GM12878 (cell line): ENCODE measurements around the gene NFATC3. TPM values are rescaled to one million over a fixed set of nuclear protein-coding genes. Genes with fewer than 3 reads are reported as not detected.

Experiments used
- ATAC-seq: fragments of 200-7000 bp; cut with Tn5 transposase; 3 replicates; pipeline ENCODE4 v1.9.1; 2020; ENCODE audit warnings: mild to moderate bottlenecking, moderate library complexity
- BruUV-seq: library from RNA; stranded (reverse); fragments of 400-500 nt; replicated peaks from 2 replicates; lab custom pipeline; 2021; lab: Mats Ljungman, UMichigan
- CTCF ChIA-PET: fragments of 300-600 bp; sonication (Branson Sonifier 250); formaldehyde crosslinking; extraction: SDS; loops from one replicate; lab custom pipeline; 2021; ENCODE audit warnings: inconsistent platforms; lab: Yijun Ruan, JAX
- POLR2A ChIA-PET: fragments of 350-600 bp; formaldehyde crosslinking; extraction: SDS; loops from one replicate; lab custom pipeline; 2021; ENCODE audit warnings: inconsistent platforms; lab: Charles Lee
- RAD21 ChIA-PET: fragments of 300-600 bp; sonication (Branson Sonifier 250); formaldehyde crosslinking; loops from one replicate; lab custom pipeline; 2023; ENCODE audit warnings: antibody characterized with exemption; ENCODE audit not compliant: unreplicated experiment; lab: Charles Lee
- SMC1A ChIA-PET: fragments of 300-600 bp; sonication (Branson Sonifier 250); formaldehyde crosslinking; loops from one replicate; lab custom pipeline; 2023; ENCODE audit not compliant: unreplicated experiment, uncharacterized antibody; lab: Charles Lee
- DNase-seq: peaks from one replicate; pipeline ENCODE4 v3.0.0-alpha.2; 2011; ENCODE audit warnings: low read depth, low spot score
- FAIRE-seq: peaks from 3 replicates; lab custom pipeline; 2011; peaks lifted over from hg19 to GRCh38; lab: Jason Lieb, UNC
- H2AFZ ChIP-seq: 2 replicates; pipeline ENCODE4 v1.6.0; 2011; ENCODE audit warnings: low read depth, low read length, control low read depth; ENCODE audit not compliant: control insufficient read depth
- H3K27ac ChIP-seq: 2 replicates; pipeline ENCODE4 v1.5.1; 2011; ENCODE audit warnings: control low read depth; ENCODE audit not compliant: control insufficient read depth, insufficient read depth
- H3K27me3 ChIP-seq, 2 experiments: replicated peaks in 1 of 2; 2 replicates each; pipeline versions ENCODE4 v1.6.0 to v1.6.1; 2011; ENCODE audit warnings: low read length in 1 of 2; ENCODE audit not compliant: control insufficient read depth in 2 of 2, insufficient read depth in 2 of 2
- H3K36me3 ChIP-seq, 2 experiments: 2 replicates each; pipeline ENCODE4 v1.5.1; 2011; ENCODE audit warnings: low read length in 1 of 2; ENCODE audit not compliant: control insufficient read depth in 2 of 2, insufficient read depth in 2 of 2
- H3K4me1 ChIP-seq: 2 replicates; pipeline ENCODE4 v1.6.1; 2011; ENCODE audit warnings: mild to moderate bottlenecking, low read length, moderate library complexity, mixed read lengths; ENCODE audit not compliant: control insufficient read depth, insufficient read depth
- H3K4me2 ChIP-seq: 2 replicates; pipeline ENCODE4 v1.6.0; 2011; ENCODE audit warnings: control low read depth; ENCODE audit not compliant: control insufficient read depth, insufficient read depth
- H3K4me3 ChIP-seq: fragments of 200-600 bp; sonication (generic); 2 replicates; pipeline ENCODE4 v1.5.1; 2016
- H3K79me2 ChIP-seq: 2 replicates; pipeline ENCODE4 v1.6.0; 2011; ENCODE audit warnings: low read length; ENCODE audit not compliant: control insufficient read depth, insufficient read depth
- H3K9ac ChIP-seq: 2 replicates; pipeline ENCODE4 v1.8.0; 2011; ENCODE audit warnings: low read length, control low read depth, mixed read lengths; ENCODE audit not compliant: control insufficient read depth, insufficient read depth
- H3K9me3 ChIP-seq: replicated peaks from 3 replicates; pipeline ENCODE4 v1.5.1; 2011; ENCODE audit warnings: mild to moderate bottlenecking, low read length; ENCODE audit not compliant: control insufficient read depth, insufficient read depth
- H4K20me1 ChIP-seq: 2 replicates; pipeline ENCODE4 v1.6.0; 2011; ENCODE audit not compliant: control insufficient read depth, insufficient read depth
- CBFB ChIP-seq: IDR thresholded peaks from 2 replicates; pipeline ENCODE4 v1.6.1; 2016; ENCODE audit warnings: antibody characterized with exemption, low read depth
- EGR1 ChIP-seq, 2 experiments: IDR thresholded peaks; 1 replicate in 1 of 2; 2 replicates in 1 of 2; pipeline ENCODE4 v1.6.1; 2011 to 2012; ENCODE audit warnings: low read depth in 2 of 2, low read length in 2 of 2, borderline replicate concordance in 1 of 2, mild to moderate bottlenecking in 1 of 2, moderate library complexity in 1 of 2
- ETV6 ChIP-seq, 2 experiments: fragments of 450-650 bp in 1 of 2; IDR thresholded peaks in 1 of 2; conservative IDR thresholded peaks in 1 of 2; 2 replicates each; pipeline ENCODE4 v1.6.1; 2014; ENCODE audit warnings: antibody characterized with exemption in 1 of 2, borderline replicate concordance in 1 of 2, low read depth in 1 of 2, mild to moderate bottlenecking in 1 of 2, moderate library complexity in 1 of 2
- JUNB ChIP-seq: IDR thresholded peaks from 2 replicates; pipeline ENCODE4 v1.6.1; 2016; ENCODE audit warnings: antibody characterized with exemption, mild to moderate bottlenecking
- MYC ChIP-seq: IDR thresholded peaks from 2 replicates; pipeline ENCODE4 v1.6.1; 2011; ENCODE audit warnings: mild to moderate bottlenecking, low read length, moderate library complexity, inconsistent platforms; ENCODE audit not compliant: insufficient read depth, insufficient replicate concordance, insufficient read length, severe bottlenecking
- NR2F1 ChIP-seq: fragments of 450-650 bp; conservative IDR thresholded peaks from 2 replicates; pipeline ENCODE4 v1.6.1; 2017; ENCODE audit warnings: mild to moderate bottlenecking
- POLR2AphosphoS5 ChIP-seq: IDR thresholded peaks from 2 replicates; pipeline ENCODE4 v1.6.1; 2011; ENCODE audit warnings: mild to moderate bottlenecking, low read length, inconsistent platforms
- RUNX3 ChIP-seq: IDR thresholded peaks from 2 replicates; pipeline ENCODE4 v1.6.1; 2012; ENCODE audit warnings: low read length, inconsistent platforms
- ZNF207 ChIP-seq: fragments of 450-650 bp; IDR thresholded peaks from 2 replicates; pipeline ENCODE4 v1.6.1; 2014; ENCODE audit warnings: antibody characterized with exemption, mild to moderate bottlenecking, borderline replicate concordance
- WGBS: methylation state at CpG from one replicate; pipeline ENCODE4 v1.1.6; 2016; ENCODE audit warnings: low lambda C conversion rate; ENCODE audit not compliant: insufficient replicate concordance, insufficient coverage; ENCODE audit errors: missing lambda C conversion rate; 5-methylcytosine and 5-hydroxymethylcytosine counted together
- in situ Hi-C: fragments of 300-500 bp; cut with MboI; formaldehyde crosslinking; loops from 9 replicates; pipeline ENCODE4 v1.14.3; 2018; ENCODE audit warnings: mixed read lengths
- intact Hi-C: fragments of 100-400 bp; cut with micrococcal nuclease; formaldehyde crosslinking; loops from one replicate; pipeline ENCODE4 v1.14.2; 2022; ENCODE audit not compliant: unreplicated experiment
- polyA plus RNA-seq, 11 experiments: library from polyadenylated mRNA; depleted of rRNA in 4 of 11; unstranded in 6 of 11; stranded (reverse) in 5 of 11; fragments of >200 nt; fragmentation: Nextera tagmentation in 4 of 11; fragmentation: Illumina TruSeq in 1 of 11; extraction: Ambion mirVana in 4 of 11; extraction: Trizol in 1 of 11; gene quantifications; 1 replicate in 1 of 11; 2 replicates in 10 of 11; pipeline versions ENCODE4 v1.2.1 to v1.2.3, GENCODE V29; 2011 to 2016; ENCODE audit warnings: inconsistent platforms in 2 of 11, missing spikeins in 2 of 11, low read depth in 1 of 11
- total RNA-seq, 4 experiments: library from RNA; depleted of rRNA in 3 of 4; stranded (reverse); fragments of >200 nt in 3 of 4; fragmentation: Illumina TruSeq in 1 of 4; extraction: Trizol in 1 of 4; gene quantifications; 2 replicates each; pipeline versions ENCODE4 v1.2.1 to v1.2.3, GENCODE V29; 2013 to 2021
- TF ChIP-seq, protein P1 (sequence below): fragments of 450-650 bp; IDR thresholded peaks from 2 replicates; pipeline ENCODE4 v1.6.1; 2017; ENCODE audit warnings: low read depth, mild to moderate bottlenecking, moderate library complexity
- TF ChIP-seq, protein P2 (sequence below): fragments of 450-650 bp; formaldehyde crosslinking; IDR thresholded peaks from 2 replicates; pipeline ENCODE4 v1.5.0; 2022; ENCODE audit warnings: mild to moderate bottlenecking, missing genetic modification characterization

NFATC3 gene
- total and polyA plus RNA-seq, 10 of the 15 experiments (the other 5 are each of a cell fraction or from before 2014, with no cell fraction given): 4.2 to 37.6 (median 24.9) TPM

- in situ Hi-C loops: no loop called here
- ChIA-PET RAD21 (no interaction called here), POLR2A (no interaction called here)
- 85% methylated on average over 4 of the region's 4 CpGs for WGBS
- H2AFZ ChIP-seq: no peak overlapping the region
- TF ChIP-seq RUNX3 (0 out of 2 replicates have a peak, but pooled peaks have one; percentile 16), NR2F1 (no peak), ETV6 (conservative IDR thresholded peaks at IDR 0.05 in 1 of 2, IDR thresholded peaks at IDR 0.05 in 1 of 2; ENCODE audit: borderline replicate concordance in 1 of 2, low read depth in 1 of 2) (0 out of 4 replicates have a peak, but pooled peaks of 1 of the 2 experiments have one; percentile 33), JUNB (no peak)
- TF ChIP-seq, protein P1, sequence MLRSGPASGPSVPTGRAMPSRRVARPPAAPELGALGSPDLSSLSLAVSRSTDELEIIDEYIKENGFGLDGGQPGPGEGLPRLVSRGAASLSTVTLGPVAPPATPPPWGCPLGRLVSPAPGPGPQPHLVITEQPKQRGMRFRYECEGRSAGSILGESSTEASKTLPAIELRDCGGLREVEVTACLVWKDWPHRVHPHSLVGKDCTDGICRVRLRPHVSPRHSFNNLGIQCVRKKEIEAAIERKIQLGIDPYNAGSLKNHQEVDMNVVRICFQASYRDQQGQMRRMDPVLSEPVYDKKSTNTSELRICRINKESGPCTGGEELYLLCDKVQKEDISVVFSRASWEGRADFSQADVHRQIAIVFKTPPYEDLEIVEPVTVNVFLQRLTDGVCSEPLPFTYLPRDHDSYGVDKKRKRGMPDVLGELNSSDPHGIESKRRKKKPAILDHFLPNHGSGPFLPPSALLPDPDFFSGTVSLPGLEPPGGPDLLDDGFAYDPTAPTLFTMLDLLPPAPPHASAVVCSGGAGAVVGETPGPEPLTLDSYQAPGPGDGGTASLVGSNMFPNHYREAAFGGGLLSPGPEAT: no peak
- TF ChIP-seq, all 136 proteins: peak for 2
- Histone ChIP-seq H3K9ac (no peak overlapping the region), H3K9me3 (no peaks in the 10 kb centered on the region), H3K27me3 (no peaks in the 10 kb centered on the region), H3K79me2 (no peaks in the 10 kb centered on the region), H3K4me1 (no peaks in the 10 kb centered on the region), H4K20me1 (no peaks in the 10 kb centered on the region), H3K4me2 (no peak overlapping the region), H3K4me3 (no peak overlapping the region), H3K36me3 (peaks cover 2 to 17% of the 10 kb centered on the region in 2 experiments), H3K27ac (no peak overlapping the region)
- intact Hi-C loops: no loop called here
- DNase-seq: no peak
- SMC1A ChIA-PET: no interaction called here
- no peak for ATAC-seq
- CTCF ChIA-PET: interaction anchor here (0.8 to 1.5 kb wide), 2 partner anchors 9 to 48 kb away, joined by 3 to 7 read pairs; no protein-coding TSS in a partner anchor
- BruUV-seq: no TSS peak
- FAIRE-seq: no peak
Observed at GRCh38 chr16:68179855-68180254, 94.7 kb downstream of the NFATC3 start.

DNA sequence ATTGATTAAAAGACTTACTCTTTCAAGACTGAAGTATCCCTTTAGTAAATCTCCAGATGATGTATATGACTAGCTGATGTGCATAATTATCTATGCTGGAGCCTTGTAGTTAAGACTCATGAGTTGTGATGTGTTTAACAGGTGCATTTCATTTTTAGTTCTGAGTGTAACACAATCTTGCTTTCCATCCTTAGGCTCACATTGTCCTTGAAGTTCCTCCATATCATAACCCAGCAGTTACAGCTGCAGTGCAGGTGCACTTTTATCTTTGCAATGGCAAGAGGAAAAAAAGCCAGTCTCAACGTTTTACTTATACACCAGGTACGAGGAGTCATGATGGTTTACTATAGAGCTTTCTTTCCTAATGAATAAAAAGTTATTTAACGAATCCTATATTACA lies 97.9 kb downstream of the NFATC3 start:
- no peak overlapping the region for H3K9ac ChIP-seq
- H3K36me3 ChIP-seq: peaks cover 9 to 17% of the 10 kb centered on the region in 2 experiments
- H3K4me3 ChIP-seq: no peak overlapping the region
- ChIA-PET RAD21 (no interaction called here), CTCF (interaction anchor here (0.6 to 1.0 kb wide), 2 partner anchors 14 to 509 kb away, joined by 3 read pairs; no protein-coding TSS in a partner anchor)
- H3K9me3 ChIP-seq: no peaks in the 10 kb centered on the region
- H3K4me2 ChIP-seq: no peak overlapping the region
- no peaks in the 10 kb centered on the region for H3K79me2 ChIP-seq
- no peak overlapping the region for H2AFZ ChIP-seq
- H3K27me3 ChIP-seq: no peaks in the 10 kb centered on the region
- BruUV-seq: no TSS peak
- H3K4me1 ChIP-seq: no peaks in the 10 kb centered on the region
- intact Hi-C loops: no loop called here
- in situ Hi-C loops: no loop called here
- no peak for TF ChIP-seq MYC
- TF ChIP-seq EGR1 (IDR thresholded peaks at IDR 0.05; ENCODE audit: borderline replicate concordance in 1 of 2, low read depth in 2 of 2, low read length in 2 of 2): no peak
- TF ChIP-seq, protein P2, sequence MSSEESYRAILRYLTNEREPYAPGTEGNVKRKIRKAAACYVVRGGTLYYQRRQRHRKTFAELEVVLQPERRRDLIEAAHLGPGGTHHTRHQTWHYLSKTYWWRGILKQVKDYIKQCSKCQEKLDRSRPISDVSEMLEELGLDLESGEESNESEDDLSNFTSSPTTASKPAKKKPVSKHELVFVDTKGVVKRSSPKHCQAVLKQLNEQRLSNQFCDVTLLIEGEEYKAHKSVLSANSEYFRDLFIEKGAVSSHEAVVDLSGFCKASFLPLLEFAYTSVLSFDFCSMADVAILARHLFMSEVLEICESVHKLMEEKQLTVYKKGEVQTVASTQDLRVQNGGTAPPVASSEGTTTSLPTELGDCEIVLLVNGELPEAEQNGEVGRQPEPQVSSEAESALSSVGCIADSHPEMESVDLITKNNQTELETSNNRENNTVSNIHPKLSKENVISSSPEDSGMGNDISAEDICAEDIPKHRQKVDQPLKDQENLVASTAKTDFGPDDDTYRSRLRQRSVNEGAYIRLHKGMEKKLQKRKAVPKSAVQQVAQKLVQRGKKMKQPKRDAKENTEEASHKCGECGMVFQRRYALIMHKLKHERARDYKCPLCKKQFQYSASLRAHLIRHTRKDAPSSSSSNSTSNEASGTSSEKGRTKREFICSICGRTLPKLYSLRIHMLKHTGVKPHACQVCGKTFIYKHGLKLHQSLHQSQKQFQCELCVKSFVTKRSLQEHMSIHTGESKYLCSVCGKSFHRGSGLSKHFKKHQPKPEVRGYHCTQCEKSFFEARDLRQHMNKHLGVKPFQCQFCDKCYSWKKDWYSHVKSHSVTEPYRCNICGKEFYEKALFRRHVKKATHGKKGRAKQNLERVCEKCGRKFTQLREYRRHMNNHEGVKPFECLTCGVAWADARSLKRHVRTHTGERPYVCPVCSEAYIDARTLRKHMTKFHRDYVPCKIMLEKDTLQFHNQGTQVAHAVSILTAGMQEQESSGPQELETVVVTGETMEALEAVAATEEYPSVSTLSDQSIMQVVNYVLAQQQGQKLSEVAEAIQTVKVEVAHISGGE (CRISPR knock-in tag): no peak
- TF ChIP-seq CBFB: no peak
- no peak for TF ChIP-seq POLR2AphosphoS5
- TF ChIP-seq ZNF207: no peak
- TF ChIP-seq, all 136 proteins: peak for 0
- WGBS: 75% methylated on average over 3 of the region's 3 CpGs
- Histone ChIP-seq H4K20me1 (no peaks in the 10 kb centered on the region), H3K27ac (no peak overlapping the region)
- ATAC-seq: no peak
- ChIA-PET POLR2A (no interaction called here), SMC1A (interaction anchor here (1.4 kb wide), 1 partner anchor 17 kb away, joined by 3 read pairs; no protein-coding TSS in a partner anchor)
- no peak for DNase-seq
- no peak for FAIRE-seq
